NK-92 (cell line): ENCODE data around the gene KCNQ1.

ENCODE experiments used
- DNase-seq: peaks from one replicate; lab custom pipeline; 2025; ENCODE audit not compliant: unreplicated experiment; lab: John Stamatoyannopoulos, UW

KCNQ1 gene

GRCh38 chr11:2887515-2888195 lies 442.8 kb downstream of the KCNQ1 start:
- no peak for DNase-seq

DNA sequence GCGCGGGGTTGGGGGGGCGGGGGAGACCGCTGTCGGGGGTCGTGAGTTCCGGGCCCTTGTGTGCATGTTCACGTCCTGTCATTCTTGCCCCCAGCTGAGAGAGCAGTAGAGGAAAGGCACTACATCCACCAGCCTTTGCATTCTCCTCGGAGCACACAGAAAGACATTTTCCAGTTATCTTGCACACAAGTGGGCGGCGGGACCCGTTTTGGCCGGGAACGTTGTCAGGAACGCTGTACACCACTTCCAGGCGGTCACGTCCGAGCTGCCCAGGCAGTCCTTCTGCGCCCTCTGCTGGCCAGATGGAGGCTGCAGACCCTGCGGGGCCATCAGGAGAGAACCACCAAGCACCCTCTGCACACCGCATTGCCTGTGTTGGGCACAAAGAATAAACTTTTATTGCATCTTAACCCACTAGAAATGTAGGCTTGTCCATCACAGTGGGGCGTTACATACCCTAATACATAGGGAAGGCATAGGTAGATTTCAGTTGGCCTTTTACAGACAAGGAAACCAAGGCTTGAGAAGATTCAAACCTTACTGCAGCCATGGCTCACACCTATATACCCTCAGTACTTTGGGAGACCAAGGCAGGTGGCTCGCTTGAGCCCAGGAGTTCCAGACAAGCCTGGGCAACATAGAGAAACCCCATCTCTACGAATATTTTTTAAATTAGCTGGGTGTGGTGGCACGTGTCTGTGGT lies 443.6 kb downstream of the KCNQ1 start:
- peak; percentile 27 for DNase-seq

GRCh38 chr11:2889362-2890273 lies 444.8 kb downstream of the KCNQ1 start:
- no peak for DNase-seq

DNA sequence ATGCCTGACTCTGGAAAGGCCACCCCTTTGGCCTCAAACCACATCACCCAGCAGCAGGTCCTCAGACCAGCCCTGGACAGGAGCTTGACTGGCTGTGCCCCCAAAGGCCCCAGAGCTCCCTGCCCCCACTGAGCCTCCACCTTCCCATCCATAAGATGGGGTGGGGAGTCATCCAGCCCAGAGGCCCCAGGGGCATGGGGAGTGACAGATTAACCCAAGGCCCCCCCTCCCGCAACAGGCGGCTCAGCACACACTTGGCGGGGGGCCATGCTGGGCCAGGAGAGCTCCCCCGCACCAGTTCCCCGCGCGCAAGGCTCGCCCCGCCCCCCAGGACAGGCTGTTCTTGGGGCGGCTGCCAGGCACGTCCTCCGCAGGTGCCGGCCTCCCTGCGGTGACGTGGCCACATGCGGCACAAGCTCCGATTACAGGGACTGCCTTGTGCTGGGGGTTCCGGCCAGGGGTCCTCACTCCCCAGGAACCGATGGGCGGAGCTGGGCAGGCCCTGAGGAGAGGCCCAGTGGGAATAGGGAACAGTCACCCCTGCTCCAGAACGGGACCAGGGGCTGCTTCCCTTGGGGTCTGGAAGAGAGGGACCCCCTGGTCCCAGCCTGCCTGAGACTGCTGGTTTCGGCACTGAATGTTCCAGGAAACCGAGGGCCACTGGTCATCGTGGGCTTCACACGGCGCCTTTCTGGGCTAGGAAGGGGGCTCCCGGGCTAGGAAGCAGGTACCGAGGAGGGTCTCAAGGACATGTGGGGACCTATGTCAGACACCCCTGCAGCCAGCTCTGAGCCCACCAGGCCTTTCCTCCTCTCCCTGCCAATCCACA lies 445.9 kb downstream of the KCNQ1 start:
- DNase-seq, result no peak

- no peak for DNase-seq
Measured at GRCh38 chr11:2891326-2892214, 446.8 kb downstream of the KCNQ1 start.

DNA sequence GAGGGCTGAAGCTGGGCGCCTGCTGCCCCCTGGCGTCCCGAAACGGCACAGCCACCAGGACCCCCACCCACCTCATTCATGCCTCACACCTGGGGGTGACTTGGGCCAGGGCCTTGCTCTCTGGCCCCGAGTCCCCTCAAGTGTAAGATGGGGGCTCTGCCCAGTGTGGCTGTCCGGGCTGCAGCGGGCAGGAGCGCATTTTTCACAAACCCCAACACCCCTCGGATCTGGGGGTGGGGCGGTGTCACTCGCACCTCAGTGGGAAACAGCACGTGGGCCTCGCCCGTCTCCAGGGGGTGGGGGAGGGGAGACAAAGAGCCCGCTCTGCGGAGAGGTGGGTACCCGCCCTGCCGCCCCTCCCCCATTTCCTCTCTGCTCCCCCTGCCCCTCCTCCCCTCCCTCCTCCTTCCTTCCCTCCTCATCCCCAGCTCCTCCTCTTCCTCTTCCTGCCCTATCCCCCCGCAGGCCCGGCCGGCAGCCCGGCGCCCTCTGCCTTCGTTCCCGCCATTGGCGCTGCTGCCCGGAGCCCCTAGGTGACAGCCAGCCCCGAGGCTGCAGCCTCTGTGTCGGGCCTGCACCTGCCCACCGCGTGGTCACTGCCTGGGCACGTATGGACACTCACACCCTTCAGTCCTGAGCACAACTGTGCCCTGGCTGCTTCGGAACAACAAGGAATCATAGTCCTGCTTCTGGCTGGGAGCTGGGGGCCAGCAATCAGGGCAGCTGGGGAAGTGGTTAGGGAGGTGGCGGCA lies 447.6 kb downstream of the KCNQ1 start:
- no peak for DNase-seq

DNA sequence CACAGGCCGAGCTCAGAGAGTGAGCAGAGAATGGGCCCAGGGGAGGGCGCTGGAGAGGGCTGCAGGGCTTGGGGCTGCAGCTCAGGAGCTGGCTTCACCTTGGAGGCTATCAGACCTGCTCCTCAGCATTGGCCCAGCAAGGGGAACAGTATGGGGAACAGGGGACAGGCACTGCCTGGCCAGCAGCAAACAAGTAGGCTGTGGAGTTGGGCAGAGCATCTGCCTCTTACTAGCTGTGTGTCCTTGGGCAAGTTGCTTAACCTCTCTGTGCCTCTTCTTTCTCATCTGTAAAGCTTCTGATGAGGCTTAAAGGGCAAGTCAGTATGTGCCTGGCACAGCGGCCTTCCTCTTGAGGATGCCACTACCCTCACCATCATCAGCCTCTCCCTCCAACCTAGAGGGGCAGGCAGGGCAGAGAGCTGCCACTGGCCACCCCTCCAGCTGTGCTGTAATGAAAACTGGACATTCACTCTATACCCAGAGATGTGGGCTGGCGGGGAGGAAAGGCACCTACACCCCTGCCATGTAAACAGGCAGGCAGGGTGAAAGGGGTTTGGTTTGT lies 448.2 kb downstream of the KCNQ1 start:
- DNase-seq, result no peak

GRCh38 chr11:2893935-2894334 lies 449.1 kb downstream of the KCNQ1 start:
- DNase-seq, result no peak

DNA sequence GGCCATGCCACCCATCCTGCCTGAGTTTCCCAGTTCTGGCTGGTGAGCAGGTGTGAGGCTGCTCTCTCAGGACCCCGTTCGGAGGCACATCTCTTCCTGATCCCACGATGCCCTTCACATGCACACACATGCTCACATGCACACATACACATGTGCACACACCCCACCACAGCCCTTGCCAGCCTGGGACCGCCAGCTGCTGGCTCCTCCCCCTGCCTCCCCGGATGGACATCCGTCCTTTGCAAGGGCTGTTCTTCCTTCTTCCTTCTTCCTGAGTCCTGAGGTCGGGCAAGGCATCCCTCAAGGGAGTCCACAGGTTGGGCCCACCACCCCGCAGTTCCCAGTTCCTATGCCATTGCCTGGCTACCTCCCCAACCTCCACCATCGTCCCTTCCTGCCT lies 451.2 kb downstream of the KCNQ1 start:
- no peak for DNase-seq

DNA sequence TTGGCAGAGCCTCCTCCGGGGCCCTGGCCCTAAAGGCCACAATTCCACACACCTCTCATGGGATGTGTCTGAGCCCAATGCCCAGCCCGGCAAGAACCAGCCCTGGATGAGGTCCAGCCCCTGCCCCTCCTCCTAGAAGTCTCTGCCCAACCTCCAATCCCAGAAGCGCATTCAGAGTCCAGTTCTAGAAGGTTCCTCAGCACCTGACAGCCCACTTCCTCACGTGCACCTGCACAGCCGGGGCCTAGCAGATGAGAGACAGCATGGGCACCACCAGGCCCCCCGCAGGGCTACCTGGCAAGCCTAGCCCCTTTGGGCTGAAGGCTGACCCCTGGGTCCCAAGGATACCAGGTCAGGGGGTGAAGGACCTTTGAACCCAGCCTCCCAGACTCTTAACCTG lies 452.2 kb downstream of the KCNQ1 start:
- no peak for DNase-seq

- no peak for DNase-seq
Measured at GRCh38 chr11:2898366-2899079, 453.7 kb downstream of the KCNQ1 start.
